ENCODE measurements around the gene PROM2.

DNA sequence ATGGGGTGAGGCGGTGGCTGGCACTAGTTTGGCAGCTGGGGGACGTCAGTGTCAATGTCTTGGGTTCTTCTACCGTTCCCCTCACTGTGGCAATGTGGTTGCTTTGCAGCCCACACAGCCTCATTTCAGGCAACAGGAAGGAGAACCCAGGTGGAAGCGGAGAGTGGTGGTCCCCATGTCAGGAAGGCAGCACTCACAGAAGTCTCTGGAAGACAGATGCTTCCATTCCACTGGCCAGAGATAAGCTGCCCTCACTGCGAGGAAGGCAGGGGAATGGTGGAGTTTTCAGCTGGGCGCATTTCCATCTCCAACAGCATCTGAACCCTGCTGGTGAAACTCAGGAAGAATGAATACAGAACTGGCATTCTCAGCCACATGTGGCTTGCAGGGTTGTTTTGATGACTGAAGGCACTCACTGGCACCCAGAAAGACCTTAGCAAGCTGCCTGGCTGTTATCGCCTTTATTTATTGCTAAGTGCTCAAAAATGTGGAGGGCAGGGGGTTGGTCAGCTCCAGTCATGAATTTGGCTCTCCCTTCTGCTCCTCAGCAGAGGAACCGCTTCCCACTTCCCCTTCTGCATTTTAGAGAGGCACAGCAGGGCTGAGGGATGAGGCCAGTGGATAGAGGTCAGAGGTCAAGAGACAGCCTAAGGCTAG lies 42.3 kb downstream of the PROM2 start:
- TF ChIP-seq, protein P1, sequence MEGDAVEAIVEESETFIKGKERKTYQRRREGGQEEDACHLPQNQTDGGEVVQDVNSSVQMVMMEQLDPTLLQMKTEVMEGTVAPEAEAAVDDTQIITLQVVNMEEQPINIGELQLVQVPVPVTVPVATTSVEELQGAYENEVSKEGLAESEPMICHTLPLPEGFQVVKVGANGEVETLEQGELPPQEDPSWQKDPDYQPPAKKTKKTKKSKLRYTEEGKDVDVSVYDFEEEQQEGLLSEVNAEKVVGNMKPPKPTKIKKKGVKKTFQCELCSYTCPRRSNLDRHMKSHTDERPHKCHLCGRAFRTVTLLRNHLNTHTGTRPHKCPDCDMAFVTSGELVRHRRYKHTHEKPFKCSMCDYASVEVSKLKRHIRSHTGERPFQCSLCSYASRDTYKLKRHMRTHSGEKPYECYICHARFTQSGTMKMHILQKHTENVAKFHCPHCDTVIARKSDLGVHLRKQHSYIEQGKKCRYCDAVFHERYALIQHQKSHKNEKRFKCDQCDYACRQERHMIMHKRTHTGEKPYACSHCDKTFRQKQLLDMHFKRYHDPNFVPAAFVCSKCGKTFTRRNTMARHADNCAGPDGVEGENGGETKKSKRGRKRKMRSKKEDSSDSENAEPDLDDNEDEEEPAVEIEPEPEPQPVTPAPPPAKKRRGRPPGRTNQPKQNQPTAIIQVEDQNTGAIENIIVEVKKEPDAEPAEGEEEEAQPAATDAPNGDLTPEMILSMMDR (conservative IDR thresholded peaks at IDR 0.05; ENCODE audit: low read depth, low read length), result no peak
- TF ChIP-seq EZH2 (IDR thresholded peaks at IDR 0.05; ENCODE audit: borderline replicate concordance, low read depth, low read length, poor library complexity, severe bottlenecking), result no peak
